Fibroblast of skin of back (primary cell): Measurements from ENCODE around the gene MSN.
"Not testable (repeated sequence)": the region's sequence is repeated elsewhere in the genome, so short reads cannot be mapped to it uniquely, and the experiment has no call there.

Experiments
- DNase-seq: peaks from one replicate; pipeline ENCODE4 v3.0.0-alpha.2; 2013

The MSN gene

GRCh38 chrX:65720381-65720964 lies 53.0 kb downstream of the MSN start:
- no peak for DNase-seq

DNA sequence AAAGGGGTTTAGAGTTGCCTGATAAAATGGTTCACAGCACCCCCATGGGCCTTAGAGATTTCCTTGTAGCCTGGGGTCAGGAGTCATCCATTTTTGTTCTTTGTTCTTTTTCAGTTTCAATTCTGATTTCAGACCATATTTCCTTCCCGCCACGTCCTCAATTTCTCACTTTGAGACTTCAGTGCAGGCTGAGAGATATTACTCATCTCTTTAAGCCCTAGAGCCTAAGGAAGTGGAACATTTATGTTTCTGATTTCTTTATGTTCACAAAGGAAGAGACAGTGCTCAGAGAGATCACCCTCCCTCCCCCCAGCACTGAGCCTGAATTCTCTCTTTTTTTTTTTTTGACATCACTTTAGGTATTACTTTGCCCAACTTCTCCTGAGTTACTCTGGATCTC lies 56.3 kb downstream of the MSN start:
- peak; percentile 50 for DNase-seq

DNA sequence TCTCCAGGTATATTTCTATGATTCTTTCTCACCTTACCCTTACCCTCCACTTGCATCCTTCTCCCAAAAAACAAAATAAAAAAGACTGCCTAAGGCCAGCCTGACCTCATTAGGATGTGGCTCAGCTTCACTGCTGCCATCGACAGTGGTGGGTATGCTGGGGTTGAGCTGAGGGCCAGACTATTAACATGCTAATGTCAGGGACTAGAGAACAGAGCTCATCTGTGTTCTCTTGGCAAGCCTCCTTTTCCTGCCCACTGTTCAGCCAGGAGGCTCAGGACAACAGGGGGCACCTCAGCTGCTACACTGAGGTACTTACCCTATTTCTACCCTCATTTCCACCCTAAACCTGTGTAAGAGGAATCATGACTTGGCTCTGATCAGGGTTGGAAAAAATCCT lies 59.3 kb downstream of the MSN start:
- DNase-seq = no peak

DNA sequence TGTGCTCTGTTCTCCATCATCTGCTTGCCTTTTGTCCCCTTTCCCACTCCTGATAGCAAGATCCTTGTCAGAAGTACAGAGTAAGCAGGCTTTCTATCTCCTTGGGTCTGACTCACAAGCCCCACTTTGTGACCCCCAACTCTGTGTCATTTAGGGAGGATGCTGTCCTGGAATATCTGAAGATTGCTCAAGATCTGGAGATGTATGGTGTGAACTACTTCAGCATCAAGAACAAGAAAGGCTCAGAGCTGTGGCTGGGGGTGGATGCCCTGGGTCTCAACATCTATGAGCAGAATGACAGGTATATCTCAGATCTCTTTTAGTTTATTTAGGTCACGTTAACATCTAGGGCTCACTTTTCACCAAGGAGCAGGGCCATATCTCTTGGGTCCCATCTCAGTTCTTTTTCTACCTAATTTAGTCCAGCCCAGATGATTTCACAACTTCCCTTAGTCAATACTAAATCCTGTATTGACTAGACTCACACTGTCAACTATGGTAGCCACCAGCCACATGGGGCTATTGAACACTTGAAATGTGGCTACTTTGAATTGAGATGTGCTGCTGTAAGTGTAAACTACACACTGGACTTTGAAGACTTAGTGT lies 64.3 kb downstream of the MSN start:
- DNase-seq = no peak

GRCh38 chrX:65740909-65741308 lies 73.5 kb downstream of the MSN start:
- no peak for DNase-seq

GRCh38 chrX:65741823-65742222 lies 74.4 kb downstream of the MSN start:
- no peak for DNase-seq

DNA sequence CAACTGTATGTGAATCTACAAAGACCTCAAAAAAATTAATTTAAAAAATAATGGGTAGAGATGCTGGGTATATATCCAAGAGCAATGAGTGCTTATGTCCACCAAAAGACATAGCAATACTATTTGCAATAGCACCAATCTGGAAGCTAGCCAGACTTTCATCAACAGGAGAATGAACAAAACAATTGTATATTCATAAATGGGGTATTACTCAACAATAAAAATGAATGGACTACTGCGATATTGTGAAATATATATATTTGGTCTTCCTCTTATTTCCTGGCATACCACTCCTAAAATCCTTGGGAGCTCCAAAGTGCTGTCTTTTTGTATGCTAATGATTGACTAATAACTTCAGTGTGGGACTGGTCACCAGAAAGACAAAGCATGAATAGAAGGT lies 77.5 kb downstream of the MSN start:
- no peak for DNase-seq

DNA sequence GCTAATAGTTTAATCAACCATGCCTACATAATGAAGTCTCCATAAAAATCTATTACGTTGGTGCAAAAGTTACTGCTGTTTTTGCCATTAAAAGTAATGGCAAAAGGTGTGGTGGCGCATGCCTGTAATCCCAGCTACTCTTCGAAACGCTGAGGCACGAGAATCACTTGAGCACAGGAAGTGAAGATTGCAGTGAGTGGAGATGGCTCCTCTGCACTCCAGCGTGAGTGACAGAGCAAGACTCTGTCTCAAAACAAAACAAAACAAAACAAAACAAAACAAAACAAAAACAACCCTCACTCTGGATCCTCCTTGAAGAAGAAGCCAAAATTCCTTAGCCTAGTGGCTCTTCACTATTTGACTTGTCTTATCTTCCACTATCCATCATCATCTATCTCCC lies 78.0 kb downstream of the MSN start:
- no peak for DNase-seq

DNA sequence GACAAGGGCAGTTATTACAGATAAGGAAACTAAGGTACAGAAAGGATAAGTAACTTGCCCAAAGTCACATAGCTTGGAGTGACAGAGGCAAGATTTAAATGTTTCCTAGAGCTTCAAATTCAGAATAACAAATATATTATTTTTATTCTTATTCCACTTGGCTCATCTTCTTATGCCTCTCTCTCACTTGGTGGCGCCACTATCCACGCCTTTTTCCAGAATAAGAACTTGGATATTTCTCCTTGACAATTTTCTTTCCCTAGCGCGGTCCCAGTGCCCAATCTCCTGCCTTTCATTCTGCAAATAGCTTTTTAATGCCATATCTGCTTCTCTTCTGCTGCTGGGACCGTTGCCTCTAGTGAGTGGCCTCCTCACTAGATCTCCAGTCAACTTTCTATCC lies 78.5 kb downstream of the MSN start:
- no peak for DNase-seq

DNA sequence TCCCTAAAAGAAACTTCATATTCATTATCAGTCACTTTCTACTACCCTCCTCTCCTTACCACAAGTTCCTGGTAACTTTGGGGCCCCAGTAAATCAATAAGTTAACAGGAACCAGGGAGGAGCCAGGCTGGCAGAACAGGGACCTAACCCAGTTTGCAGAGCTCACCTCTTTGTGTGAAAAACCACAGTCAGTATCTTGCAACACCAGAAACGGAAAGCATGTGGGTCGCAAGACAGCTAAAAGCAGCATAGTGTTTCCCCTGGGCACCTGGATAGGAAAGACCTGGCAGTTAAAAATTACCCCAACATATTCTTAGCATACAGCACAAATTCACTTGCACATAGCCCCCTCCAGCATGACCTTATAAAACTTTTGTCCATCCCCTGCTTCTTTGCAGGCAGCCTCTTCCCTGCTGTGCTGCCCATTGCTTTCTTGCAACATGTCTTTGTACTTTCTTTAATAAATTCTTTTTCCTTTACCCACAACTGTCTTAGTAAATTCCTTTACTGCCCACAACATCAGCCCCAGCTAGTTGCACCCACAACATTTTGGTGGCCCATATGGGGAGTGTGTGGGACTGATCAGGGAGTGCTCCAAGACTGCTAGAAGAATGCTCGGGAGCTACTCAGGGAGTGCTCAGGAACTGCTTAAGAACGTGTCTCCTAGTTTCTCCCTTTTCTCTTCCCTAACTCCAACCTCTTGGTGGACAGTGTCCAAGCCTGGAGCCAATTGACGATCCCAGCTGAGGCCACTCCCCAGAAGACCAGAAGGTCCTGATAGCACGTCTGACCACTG lies 83.4 kb downstream of the MSN start:
- DNase-seq = no peak

GRCh38 chrX:65751519-65751918 lies 84.1 kb downstream of the MSN start:
- no peak for DNase-seq

- DNase-seq = no peak
These were observed 84.8 kb downstream of the MSN start for GRCh38 chrX:65752294-65752693.

DNA sequence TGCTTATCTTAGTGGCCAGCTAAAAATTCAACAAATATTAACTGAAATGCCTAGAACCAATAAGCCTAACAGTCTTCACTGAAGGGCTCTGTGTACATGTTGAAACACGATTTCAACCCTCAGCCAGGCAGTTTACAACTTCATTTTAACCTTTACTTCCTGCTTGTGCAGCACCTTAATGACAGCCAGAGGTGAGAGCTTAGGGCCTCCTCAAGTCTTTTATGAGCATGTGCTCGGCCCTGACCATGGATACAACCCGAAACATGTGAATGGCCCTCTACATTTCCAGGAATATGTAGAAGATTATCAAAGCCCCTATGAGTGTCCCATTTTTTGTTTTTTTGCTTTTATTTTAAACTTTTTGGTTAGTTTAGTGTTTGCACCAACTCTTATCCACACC lies 88.3 kb downstream of the MSN start:
- DNase-seq = no peak

DNA sequence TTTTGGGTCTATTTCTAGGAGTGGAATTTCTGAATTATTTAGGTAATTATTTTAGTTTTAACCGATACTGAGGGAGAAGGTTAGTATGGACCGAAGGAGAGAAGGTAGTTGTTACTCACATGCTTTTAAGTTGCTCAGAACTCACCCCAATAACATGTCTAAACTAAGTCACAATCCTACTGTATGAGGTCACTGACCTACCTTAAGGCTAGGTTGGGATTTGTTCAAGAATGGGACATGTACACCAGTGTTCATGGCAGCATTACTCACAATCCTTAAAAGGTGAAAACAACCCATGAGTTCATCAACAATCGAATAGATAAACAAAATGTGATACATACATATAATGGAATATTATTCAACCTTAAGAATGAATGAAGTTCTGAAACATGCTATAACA lies 90.5 kb downstream of the MSN start:
- no peak for DNase-seq

- no peak for DNase-seq
These were observed 91.1 kb downstream of the MSN start for GRCh38 chrX:65758505-65758904.

- DNase-seq = not testable (repeated sequence)
These were observed 92.1 kb downstream of the MSN start for GRCh38 chrX:65759525-65759924.

DNA sequence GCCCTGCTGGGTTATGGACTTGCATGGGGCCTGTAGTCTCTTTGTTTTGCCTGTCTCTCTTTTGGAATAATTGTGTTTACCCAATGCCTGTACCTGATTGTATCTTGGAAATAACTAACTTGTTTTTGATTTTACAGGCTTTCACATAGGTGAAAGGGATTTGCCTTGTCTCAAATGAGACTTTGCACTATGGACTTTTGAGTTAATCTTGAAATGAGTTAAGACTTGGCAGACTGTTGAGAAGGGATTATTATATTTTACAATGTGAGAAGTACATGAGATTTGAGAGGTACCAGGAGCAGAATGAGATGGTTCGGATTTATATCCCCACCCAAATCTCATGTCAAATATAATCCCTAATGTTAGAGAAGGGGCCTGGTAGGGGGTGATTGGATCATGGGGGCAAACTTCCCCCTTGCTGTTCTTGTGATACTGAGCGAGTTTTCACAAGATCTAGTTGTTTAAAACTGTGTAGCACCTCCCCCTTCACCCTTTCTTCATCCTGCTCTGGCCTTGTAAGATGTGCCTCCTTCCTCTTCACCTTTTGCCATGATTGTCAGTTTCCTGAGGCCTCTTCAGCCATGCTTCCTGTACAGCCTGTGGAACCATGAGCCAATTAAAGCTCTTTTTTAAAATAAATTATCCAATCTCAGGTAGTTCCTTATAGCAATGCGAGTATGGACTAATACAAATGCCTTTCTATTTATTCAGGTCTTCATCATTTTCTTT lies 102.3 kb downstream of the MSN start:
- DNase-seq = no peak

DNA sequence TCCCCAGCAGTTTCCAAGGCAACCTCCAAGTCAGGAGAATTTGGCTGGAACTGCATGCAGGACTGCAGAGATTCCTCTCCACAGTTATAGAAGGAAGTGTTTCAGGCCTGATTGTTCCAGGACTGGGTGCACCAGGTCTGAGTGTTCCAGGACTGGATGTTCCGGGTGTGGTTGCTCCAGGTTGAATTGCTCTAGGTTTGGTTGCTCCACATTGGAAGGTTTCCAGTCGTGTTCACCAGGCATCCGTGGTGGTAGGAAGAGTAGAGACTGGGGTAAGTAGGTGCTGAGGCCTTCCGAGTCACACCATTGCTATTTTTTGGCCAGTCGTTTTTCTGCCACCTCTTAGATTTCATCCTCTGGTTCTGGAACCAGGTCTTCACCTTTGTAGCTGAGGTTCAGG lies 105.4 kb downstream of the MSN start:
- DNase-seq = no peak

DNA sequence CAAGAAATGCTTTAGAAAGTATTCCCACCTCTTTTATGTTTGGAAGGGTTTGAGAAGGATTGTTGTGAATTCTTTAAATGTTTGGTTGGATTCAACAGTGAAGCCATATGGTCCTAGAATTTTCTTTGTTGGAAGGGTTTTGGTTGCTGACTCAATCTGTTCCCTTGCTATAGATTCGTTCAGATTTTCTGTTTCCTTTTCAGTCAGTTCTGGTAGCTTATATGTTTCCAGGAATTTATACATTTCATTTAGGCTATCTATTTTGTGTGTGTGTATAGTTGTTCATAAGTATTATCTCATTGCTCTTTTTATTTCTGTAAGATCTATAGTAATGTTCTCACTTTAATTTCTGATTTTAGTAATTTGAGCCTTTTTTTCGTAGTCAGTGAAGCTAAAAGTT lies 114.4 kb downstream of the MSN start:
- DNase-seq = no peak

GRCh38 chrX:65783746-65784145 lies 116.3 kb downstream of the MSN start:
- DNase-seq = no peak
